NCI-H748 treated with DMSO at 0.1 percent for 48 hours (cell line): ENCODE results near the gene PKD2L1.
"Not testable (repeated sequence)": the region's sequence is repeated elsewhere in the genome, so short reads cannot be mapped to it uniquely, and the experiment has no call there.

Experiments
- DNase-seq: peaks from one replicate; lab custom pipeline; 2025; lab: John Stamatoyannopoulos, UW

The PKD2L1 gene

DNA sequence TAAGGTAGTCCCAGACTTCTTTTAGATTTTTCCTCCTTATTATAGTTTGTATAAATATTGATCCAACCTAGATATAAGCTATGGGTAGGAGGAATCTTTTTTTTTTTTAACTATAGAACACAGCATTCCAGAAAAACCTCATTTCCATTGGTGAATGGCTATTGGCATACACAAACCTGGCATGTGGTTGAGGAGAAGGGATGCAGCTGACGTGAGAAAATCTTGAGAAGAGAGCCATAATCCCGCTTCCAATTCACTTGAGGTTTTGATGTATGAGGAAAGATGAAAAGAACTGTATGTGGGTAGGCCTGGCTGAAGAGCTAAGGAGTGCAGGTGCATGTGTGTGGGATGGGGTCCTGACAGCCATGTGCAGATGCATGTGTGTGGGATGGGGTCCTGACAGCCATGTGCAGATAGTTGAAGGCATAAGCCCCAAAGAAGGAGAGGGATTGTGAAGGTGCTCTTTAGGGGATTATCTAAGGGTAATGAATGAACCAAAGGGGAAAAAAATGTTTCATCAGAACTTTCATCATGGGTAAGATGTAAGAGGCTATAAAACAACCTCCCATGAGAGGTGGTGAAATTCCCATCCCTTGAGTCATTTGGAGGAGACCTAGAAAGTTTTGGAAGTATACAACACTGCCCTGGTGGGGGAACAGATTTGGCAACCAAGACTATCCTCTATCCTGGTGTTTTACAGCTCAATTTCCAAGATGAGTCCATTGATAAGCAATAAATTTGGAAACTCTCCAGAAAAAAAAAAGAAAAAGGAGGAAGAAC is 3.8 kb upstream of the PKD2L1 start:
- no peak for DNase-seq

DNA sequence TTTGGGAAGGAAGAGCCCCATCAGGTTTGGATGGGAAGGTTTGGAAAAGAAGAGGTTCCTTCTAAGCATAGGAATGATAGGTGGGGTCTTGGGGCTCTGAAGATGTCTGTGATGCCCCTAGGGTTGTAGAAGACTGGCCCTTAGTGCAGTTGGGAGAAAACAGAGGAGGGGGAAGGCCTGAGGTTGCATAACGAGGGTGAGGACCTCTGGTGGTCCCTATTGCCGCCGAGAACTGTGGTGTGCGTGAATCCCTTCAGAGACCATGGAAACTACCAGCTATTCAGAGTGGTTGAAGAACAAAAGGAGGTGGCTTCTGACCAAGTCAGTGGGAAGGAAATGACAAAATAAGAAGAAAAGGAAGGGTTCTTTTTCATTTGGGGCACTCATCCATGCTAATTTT is 3.1 kb upstream of the PKD2L1 start:
- no peak for DNase-seq

DNA sequence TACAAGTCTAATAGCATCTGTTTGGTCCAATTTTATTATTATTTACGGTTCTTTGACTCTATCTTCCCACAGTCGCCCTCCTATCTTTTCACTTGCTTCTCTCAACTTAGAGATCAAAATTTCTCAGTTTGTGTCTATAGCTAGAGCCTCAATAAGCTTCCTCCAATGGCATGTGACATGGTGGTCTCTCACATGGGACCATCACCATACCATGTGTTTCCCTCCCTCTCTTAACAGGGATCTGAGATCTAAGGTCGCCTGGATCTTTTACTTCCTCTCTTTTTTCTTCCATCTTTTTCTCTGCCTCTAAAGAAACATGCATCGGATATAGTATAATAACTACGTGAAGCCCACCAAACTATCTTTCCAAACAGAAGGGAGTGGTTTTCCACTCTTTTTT is 1.8 kb downstream of the PKD2L1 start:
- DNase-seq = no peak

GRCh38 chr10:100327718-100328009 is 2.4 kb downstream of the PKD2L1 start:
- DNase-seq = no peak

GRCh38 chr10:100327007-100327717 is 2.9 kb downstream of the PKD2L1 start:
- DNase-seq = peak; percentile 2

DNA sequence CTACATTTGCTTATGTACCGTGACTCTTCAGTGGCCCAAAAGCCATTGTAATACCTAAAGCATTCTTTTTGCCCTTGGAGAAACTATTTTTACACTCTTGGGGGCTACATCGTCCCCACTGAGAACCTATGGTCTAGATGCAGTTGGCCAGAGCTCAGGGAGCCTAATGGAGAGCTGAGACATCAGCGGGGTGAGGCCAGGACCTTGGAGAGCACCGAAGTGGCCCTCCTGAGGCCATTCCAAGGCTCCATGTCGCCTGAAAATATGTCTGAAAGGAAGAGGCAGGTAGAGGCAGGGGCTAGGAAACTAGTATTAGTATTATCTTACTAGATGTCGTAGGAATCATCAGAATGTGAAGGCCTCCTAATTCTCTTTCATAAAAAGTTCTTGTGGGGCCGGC is 4.9 kb downstream of the PKD2L1 start:
- DNase-seq = no peak

GRCh38 chr10:100319707-100320402 is 10.2 kb downstream of the PKD2L1 start:
- peak; percentile 78 for DNase-seq

DNA sequence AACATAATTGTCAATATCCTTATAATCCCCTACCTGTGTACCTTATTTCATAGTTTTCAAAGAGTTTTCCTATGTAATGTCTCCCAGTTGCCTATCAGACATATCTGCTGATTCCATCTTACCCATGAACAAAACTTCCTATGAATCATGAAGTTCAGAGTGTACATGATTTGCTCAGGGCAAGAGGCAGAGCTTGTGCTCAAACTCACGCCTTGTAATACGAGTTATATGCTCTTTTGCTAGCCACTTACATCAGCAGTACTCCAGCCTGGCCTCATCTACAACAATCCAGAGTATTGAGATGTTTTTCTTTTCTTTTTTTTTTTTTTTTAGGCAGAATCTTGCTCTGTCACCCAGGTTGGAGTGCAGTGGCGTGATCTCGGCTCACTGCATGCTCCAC is 11.8 kb downstream of the PKD2L1 start:
- no peak for DNase-seq

DNA sequence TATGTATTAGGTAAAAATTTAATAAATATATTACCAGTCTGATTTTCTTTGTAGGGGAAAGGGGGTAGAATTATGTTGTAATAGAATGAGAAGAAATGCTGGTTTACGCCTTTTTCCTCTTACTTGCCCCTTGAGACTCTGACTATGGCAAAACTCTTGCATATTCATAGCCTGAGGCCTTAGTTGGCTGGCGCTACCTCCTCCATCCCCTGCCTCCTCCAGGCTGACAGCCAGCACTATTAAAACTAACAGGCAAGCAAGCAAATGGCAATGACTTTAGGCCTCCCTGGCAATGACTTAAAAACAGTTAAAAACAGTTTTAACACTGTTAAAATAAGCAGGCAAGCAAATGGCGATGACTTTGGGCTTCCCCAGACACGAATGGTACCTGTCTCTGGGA is 14.4 kb downstream of the PKD2L1 start:
- no peak for DNase-seq

DNA sequence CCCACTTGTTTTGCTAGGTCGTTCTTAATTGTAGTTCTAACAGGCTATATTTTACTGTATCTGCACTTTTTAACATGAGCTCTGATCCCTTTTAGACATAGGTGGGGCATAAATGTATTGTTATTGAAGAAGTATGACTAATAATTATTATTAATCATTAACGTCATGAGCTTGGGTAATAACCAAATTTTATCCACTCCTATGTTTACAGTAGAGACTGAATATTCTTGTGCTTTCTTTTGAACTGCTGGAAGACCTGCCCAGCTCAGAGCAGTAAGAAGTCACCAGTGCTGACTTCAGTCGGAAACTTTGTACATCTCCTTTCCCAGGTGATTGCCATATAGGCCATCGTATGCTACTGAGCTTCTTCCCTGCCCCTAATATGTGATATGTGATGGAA is 18.7 kb downstream of the PKD2L1 start:
- no peak for DNase-seq

GRCh38 chr10:100307684-100308083 is 22.3 kb downstream of the PKD2L1 start:
- no peak for DNase-seq

GRCh38 chr10:100306861-100307260 is 23.2 kb downstream of the PKD2L1 start:
- no peak for DNase-seq

DNA sequence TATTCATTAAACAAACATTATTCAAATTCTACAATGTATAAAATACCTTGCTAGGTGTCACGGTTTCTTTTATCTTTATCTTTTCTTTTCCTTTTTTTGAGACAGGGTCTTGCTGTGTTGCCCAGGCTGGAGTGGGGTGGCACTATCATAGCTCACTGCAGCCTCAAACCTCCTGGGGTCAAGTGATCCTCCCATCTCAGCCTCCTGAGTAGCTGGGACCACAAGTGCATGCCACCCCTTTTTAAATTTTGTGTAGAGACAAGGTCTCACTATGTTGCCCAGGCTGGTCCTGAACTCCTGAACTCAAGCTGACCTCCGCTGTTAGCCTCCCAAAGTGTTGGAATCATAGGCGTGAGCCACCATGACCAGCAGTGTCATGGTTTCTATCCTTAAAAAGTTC is 25.6 kb downstream of the PKD2L1 start:
- no peak for DNase-seq

GRCh38 chr10:100303724-100304319 is 26.2 kb downstream of the PKD2L1 start:
- DNase-seq = peak; percentile 19

GRCh38 chr10:100301123-100301522 is 28.9 kb downstream of the PKD2L1 start:
- DNase-seq = not testable (repeated sequence)

- DNase-seq = no peak
These were observed 32.8 kb downstream of the PKD2L1 start for GRCh38 chr10:100297242-100297641.

DNA sequence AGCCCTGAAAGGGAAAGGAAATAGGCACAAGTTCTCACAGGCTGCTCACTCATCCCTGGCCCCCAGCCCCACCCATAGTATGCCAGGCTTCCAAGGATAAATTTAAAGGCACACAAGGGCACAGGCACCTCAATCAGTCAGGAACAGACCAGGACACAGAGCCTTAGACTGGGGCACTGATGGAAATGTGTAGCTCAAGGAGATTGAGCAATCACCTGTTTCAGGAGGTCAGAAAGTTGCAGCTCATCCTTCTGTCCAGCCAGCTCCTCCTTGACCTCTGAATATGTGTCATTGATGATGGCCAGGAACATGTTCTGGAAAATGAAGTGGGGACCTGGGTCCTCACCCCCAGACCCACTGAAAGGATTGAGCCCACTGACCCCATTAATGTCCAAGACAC is 37.0 kb downstream of the PKD2L1 start:
- no peak for DNase-seq

GRCh38 chr10:100292300-100292699 is 37.7 kb downstream of the PKD2L1 start:
- DNase-seq = not testable (repeated sequence)

DNA sequence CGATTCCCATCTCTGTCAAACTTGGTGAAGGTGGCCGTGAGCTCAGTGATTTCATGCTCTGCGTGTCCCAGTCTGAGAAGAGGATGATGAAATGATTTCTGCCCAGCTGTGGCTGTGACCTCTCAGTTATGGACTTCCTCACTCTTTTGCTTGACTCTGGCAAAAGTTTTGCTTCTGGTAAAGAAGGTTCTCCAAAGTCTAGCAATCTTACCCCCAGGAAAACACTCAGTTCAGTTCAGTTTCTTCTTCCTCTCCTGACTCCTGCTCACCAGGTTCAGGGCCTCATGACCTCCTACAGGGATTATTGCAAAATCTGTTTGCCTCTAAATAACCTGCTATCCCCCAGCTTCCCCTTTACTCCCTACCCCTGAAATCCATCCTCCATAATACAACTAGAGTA is 38.7 kb downstream of the PKD2L1 start:
- DNase-seq = no peak

DNA sequence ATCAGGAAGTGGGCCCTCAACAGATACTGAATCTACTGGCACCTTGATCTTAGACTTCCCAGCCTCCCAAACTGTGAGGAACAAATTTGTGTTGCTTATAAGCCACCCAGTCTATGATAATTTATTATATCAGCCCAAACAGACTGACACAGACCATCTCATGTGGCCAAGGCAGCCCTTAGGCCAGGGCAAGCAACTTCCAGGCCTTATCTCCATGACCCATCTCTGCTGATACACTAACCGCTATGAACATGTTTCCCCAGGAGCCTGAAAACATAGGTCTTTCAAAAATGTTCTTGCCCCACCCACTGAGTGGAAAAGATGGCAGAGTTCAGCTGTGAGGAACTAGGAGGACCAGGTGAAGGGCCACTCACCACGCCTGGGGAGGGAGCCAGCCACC is 40.4 kb downstream of the PKD2L1 start:
- no peak for DNase-seq

GRCh38 chr10:100288196-100288595 is 41.8 kb downstream of the PKD2L1 start:
- no peak for DNase-seq

DNA sequence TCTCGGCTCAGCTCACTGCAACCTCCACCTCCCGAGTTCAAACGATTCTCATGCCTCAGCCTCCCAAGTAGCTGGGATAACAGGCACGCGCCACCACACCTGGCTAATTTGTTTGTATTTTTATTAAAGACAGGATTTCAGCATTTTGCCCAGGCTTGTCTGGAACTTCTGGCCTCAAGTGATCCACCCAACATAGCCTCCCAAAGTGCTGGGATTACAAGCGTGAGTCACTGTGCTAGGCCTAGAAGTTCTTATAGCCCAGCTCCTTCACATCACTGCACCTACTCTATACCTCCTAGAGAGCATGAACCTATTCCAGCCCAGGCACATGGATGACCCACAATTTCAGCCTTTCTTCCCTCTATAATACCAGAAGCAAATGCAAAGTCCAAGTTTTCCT is 42.3 kb downstream of the PKD2L1 start:
- no peak for DNase-seq
